ENCODE data around the gene ARHGEF1.

DNA sequence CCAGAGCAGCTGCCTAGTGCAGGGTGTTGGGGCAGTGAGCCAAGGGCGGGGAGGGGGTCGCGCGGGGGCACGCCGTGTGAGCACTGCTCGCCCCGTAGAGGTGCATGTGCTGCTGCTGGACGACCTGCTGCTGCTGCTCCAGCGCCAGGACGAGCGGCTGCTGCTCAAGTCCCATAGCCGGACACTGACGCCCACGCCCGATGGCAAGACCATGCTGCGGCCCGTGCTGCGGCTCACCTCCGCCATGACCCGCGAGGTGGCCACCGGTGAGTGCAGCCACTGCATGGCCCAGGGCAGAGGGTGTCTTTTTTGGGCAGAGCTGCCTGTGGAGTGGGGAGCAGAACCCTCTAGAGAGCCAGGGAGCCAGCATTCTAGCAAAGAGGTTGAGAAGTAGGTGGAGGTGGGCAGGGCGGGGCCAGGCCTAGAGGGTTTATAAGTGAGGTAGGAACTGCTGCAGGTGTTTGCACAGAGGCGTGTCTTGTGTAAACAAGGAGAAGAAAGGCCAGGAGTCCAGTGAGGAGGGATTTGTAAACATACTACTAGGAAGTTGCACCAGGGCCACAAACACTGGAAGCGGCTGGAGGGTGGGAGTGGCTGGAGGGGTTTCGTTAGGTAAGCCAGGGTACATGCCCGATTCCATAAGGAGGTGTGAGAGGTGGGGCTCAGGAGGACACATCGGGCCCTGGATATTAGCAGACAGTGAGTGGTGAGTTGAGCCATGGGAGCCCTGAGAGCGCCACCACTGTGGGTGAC is 21.3 kb downstream of the ARHGEF1 start:
- no peak for TF ChIP-seq CTCF (IDR thresholded peaks at IDR 0.05)
- no peak for TF ChIP-seq POLR2A (IDR thresholded peaks at IDR 0.05)
